HEK293T (cell line): Measurements from ENCODE around the gene EML6.

Experiments used
- BHLHE40 ChIP-seq: fragments of 450-650 bp; IDR thresholded peaks from 2 replicates; pipeline ENCODE4 v1.6.1; 2016; ENCODE audit warnings: mild to moderate bottlenecking, moderate library complexity, borderline replicate concordance
- CTBP1 ChIP-seq: fragments of 450-650 bp; IDR thresholded peaks from 2 replicates; pipeline ENCODE4 v1.6.1; 2016; ENCODE audit warnings: borderline replicate concordance

DNA sequence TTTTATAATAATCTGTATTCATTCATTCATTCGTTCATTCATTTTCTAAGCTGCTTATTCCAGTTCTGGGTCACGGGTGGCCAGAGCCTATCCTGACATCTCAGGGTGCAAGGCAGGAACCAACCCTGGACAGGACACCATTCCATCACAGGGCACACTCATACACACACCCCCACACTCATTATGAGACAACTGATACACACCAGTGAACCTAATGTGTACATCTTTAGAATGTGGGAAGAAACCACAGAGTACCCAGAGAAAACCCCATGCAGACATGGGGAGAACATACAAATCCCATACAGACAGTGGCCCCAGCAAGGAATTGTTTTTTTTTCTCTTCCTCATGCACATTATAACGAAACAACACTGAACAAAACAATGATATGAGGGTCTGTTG lies 272.1 kb downstream of the EML6 start:
- TF ChIP-seq CTBP1 (no peak), BHLHE40 (no peak)
